Measurements from ENCODE around the gene ZNF407.

Gene ZNF407

DNA sequence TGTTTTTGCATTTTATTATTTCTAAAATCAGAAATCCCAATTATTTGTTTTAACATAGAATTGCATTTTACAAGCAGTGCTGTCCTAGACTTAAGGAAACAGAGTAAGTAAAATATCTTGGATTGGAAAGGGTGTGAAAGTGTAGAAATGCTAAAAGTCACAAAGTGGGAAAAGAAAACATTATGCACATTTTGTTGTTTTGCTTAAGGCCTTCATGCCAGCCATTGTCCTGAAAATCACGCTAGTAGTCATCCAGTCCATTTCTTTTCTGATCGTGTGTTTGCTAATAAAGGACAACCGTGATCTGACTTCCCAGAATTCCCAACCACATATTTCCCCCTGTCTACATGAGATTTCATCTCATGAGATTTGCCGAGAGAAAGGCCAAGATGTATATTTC lies 412.2 kb downstream of the ZNF407 start:
- no peak for DNase-seq (ENCODE audit: low spot score)

DNA sequence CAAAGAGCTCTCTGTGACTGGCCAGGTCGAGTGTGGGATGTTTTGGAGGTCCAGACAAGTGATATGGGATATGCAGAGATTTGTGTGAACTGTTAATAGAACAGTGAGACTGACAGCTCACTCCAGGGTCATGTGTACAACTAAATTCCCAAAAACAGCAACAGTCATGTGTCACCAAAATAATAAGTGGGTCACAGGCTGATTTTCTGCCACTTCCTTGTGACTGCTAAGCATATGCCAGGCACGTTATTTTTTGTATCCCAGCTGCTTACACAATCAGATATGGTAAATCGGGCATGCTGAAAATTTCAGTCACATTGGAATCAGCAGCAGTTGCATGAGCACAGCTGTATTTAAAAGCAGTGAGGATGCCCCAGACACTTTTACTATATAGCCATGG lies 412.6 kb downstream of the ZNF407 start:
- DNase-seq (ENCODE audit: low spot score): no peak

- no peak for DNase-seq (ENCODE audit: low spot score)
Observed at GRCh38 chr18:75010689-75011088, 413.0 kb downstream of the ZNF407 start.

GRCh38 chr18:75016025-75016717 lies 418.5 kb downstream of the ZNF407 start:
- no peak for DNase-seq (ENCODE audit: low spot score)

DNA sequence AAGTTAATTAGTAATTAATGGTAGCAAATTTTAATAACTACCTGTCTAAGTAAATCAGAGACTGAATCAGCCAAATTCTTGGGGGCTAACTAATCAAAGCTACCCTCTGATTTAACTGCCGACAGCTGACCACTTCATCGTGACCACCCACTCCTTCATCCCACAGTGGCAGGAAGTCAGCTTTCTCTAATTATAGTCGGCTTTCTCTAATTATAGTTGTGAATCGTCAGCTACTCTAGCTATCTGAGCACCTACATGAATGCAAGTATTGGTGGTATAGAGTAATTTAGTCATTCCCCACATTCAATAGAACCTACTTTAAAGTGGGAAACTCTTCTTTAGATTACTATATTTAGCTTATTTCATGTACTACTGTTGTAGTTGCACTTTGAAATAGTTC lies 425.8 kb downstream of the ZNF407 start:
- no peak for DNase-seq (ENCODE audit: low spot score)

DNA sequence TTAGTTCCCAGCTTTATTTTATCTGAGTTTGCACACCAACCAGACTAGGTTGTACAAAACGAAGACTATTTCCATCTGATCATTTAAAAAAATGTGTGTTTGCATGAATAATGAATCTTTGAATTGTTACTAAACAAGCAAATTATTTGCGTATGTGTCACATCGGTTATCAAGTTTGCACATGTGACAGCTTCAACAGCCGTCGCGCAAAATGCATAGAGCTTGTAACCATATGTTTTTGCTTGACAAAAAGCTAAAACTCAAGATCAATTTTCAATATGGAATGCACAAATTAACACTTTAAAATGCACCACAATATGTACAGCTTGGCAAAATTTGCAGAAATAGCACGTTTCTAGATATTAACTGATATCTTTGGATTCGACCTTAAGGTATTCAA lies 427.2 kb downstream of the ZNF407 start:
- DNase-seq (ENCODE audit: low spot score): no peak

DNA sequence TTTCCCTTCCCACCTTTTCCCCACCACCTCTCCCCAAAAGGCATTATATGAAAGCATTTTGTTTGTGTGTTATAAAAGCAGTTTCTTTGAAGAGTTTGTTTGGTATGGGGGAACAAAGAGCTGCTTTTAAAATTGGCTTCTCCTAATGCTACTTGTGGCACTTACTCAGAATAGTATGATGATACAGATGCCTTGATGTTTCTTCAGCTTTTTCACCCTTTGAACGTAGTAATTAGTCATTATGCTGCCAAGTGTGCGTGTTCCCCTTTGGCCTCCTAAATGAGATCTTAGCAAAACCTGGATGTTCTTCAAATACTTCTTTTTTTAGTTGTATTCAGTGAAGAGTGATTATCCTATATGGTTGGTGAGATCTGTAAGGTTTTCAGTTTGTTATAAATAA lies 427.9 kb downstream of the ZNF407 start:
- DNase-seq (ENCODE audit: low spot score): no peak

- no peak for DNase-seq (ENCODE audit: low spot score)
Observed at GRCh38 chr18:75029481-75029880, 431.8 kb downstream of the ZNF407 start.

DNA sequence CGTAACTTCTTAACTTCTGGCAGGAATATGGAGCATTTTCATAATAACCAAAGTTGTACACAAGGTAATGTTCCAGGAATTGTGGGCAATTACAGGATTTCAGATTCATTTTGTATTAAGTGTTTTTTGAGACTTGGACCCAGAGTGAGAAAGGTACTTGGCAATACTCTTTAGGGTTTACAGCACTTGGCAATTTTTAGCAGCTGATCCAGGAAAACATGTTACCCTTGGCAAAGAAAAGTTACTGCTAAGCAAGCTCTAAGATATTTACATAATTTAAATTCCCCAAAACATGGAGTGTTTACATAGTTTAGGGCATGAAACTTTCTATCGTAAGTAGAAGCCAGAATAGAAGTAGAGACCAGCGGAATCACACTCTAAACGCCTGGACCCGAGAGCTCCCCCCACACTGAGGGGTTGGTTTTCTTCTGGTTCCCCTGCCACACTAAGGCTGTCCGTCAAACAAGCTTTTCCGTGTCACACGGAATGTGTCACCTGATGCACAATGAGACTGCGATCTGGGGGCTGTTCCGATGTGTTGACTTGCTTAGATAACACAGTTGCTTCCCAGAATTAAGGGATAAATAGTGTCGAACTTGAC lies 434.1 kb downstream of the ZNF407 start:
- DNase-seq (ENCODE audit: low spot score): no peak

DNA sequence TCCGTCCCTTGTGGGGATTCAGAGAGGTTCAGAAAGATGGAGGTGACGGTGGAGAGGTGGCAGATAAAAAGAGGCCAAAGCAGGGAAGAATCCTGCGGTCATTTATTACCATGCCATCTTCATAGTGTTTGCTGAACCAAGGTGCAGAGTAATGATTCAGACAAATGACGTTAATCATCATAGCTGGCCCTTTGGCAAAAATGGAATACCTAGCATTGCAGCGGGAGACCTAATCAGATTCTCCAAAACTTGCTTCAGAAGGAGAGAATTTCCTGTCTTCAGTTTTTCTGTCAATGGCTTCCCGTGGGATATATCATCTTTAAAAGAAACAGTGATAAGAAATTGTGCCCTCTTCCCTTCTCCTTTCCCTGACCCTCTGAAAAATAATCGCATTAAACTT lies 435.8 kb downstream of the ZNF407 start:
- DNase-seq (ENCODE audit: low spot score): no peak

- no peak for DNase-seq (ENCODE audit: low spot score)
Observed at GRCh38 chr18:75034937-75035336, 437.3 kb downstream of the ZNF407 start.

- DNase-seq (ENCODE audit: low spot score): no peak
Observed at GRCh38 chr18:75035928-75036327, 438.3 kb downstream of the ZNF407 start.

DNA sequence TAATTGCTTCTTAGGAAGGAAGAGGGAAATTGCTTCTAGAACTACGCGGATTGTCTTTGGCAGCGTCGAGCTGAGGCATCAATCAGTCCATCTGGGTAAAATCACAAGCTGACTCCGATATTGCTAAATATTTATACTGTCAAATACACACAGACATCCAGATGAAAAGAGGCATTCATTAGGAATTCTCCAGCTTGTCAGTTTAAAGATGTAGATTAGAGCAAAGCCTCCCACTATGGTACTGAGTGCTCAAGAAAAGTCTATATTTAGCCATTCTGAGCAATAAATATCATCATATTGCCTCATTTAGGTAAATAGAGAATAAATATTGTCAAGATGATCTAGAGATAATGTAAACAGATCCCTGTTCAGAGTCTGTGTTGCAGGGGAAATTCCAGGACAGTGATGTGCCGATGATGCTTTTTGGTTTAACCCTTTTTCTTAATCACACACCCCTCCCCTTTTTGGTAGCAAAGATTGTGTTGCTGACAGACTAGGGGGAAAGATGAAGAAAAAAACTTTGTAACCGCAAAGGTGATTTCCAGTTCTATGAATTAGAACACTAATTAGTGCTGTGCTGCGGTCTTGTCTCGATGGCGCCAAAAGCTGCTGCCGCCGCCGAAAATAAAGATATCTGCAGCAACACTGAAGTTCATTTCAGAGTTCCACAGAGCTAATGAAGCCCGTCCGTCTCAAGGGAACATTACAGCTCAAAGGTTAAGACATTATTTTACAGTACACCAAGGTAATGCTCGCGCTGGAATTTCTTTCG lies 439.4 kb downstream of the ZNF407 start:
- DNase-seq (ENCODE audit: low spot score): no peak

GRCh38 chr18:75037689-75037955 lies 440.0 kb downstream of the ZNF407 start:
- no peak for DNase-seq (ENCODE audit: low spot score)

DNA sequence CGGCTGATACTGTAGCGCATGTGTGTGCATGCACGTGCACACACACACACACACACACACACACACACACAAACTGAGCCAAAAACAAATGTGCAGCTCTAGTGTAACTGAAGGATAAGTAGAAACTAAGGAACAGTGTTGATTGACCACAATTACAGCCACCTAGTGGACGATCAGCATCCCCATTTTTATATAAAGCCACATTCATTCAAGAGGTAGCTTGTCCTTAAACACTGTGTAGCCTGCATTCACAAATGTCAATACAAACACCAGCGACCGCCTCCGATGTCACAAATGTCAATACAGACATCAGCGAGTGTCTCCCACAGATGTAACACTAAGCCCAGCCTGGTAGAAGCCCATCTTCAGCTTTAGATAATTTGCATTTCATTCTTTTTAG lies 443.9 kb downstream of the ZNF407 start:
- no peak for DNase-seq (ENCODE audit: low spot score)

GRCh38 chr18:75043478-75043877 lies 445.8 kb downstream of the ZNF407 start:
- DNase-seq (ENCODE audit: low spot score): no peak

- no peak for DNase-seq (ENCODE audit: low spot score)
Observed at GRCh38 chr18:75044296-75044695, 446.6 kb downstream of the ZNF407 start.

DNA sequence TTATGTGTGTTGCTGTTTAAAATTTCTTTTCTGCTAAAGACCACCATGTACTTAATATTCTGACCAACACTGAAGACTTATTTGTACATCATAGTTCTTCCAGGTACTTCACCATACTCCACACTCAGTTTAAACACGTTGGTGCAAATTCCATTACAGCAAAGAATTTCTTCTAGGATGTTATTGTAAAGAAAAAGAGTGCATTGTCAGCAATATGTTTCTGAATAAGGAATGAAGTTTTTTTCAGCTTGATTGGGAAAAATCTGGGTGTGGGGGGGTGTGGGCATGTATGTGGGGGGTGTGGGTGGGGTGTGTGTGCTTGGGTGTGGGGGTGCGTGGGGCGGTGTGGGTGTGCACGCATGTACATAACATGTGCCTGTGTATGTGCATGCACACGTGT lies 447.1 kb downstream of the ZNF407 start:
- no peak for DNase-seq (ENCODE audit: low spot score)

DNA sequence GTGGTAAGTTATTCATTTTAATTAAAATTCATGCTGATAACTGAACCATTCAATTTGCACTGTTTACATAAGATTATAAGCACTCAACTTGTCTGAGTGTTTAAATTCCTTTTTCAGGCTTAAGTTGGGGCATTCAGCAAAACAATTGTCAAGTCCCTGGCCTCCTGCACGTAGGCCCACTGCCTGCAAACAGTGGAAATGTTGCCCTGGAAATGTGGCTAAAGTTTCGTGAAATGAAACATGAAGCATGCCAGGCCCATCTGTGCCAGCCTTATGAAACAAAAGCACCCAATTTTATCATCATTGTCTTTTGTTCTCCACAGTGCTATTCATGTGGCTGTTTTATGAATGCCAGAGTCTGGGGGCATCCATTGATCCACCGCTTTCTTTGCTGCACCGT lies 447.6 kb downstream of the ZNF407 start:
- no peak for DNase-seq (ENCODE audit: low spot score)

DNA sequence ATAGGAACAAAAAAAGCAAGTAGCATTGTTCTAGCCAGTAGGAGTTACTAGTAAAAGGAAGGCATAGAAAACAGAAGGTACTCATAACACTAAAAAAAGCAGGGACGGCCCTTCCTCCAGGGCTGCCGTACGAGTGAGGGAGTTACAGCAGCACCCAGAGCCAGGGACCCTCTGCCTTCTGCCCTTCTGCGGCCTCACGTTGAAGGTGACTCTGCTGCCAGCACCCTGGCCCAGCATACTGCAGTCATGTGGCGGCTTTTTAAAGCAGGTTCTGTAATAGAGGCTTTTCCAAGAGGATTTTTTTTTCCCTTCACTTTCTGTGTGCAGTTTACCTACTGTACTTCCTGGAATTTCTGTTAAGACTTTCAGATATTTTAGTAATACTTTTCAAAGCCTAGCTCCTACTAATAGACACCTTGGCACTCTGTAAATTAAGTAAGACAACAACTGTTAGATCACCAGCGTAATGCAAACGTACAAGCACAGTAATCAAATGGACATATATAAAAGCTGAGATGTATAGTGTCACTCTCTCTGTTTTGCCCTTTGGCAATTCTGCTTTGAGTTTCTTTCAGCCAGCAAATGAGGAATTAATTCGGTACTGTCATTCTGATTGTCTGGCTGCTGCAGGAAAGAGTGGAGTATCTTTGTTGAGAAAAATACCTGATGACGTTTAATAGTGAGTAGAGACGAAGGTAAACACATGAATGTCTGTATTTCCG lies 449.7 kb downstream of the ZNF407 start:
- DNase-seq (ENCODE audit: low spot score): no peak

DNA sequence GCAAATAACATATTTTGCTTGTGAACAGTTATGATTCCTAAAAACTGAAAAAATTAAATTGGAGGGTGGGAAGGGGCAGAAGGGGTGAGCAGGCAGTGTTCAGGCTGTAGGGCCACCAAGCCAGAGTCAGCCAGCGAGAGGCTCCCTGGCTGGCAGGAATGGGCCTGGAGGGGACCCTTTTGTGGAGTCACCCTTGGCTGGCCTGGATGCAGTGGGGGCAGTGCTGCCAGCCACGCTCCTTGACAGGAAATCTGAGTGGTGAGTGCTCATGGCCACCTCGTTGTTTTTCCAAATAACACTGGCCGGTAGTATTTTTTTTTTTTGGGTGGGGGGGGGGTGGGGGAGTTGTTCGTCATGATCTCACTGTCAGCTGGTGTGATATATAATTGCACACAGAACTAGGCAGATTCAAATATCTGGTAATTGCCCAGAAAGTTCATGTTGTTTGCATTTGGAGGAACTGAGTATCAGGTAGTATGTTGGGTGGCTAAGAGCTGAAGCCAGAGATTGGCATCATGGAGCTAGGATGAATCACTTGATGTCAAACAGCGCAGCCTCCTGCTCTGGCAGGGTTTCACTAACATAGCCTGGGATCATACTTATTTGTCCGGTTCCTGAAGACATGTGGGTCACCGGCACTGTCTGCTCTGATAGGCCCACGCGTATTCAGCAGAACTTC lies 451.2 kb downstream of the ZNF407 start:
- DNase-seq (ENCODE audit: low spot score): no peak

GRCh38 chr18:75049455-75049789 lies 451.8 kb downstream of the ZNF407 start:
- no peak for DNase-seq (ENCODE audit: low spot score)

DNA sequence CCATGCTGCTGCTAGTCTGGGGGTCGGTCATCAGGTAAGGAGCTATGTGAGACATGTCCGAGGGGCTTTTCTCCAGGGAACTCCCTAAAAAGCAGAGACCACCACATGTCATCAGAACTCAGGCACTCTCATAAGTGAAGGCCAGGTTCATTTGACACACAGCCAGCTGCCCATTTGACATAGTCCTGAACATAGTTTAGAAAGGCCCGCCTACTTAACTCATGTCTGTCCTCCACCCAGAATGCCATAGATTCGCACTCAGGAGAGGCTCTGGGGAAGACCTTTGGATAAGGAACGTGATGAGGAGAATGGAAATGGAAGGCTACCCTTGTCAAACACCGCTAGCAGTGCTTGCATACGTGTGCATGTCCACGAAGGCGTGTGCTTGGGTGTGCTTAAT lies 454.1 kb downstream of the ZNF407 start:
- DNase-seq (ENCODE audit: low spot score): no peak
